Esophagus squamous epithelium (tissue), 5 donors: ENCODE data around the gene RPP30. TPM values are rescaled to one million over a fixed set of nuclear protein-coding genes. Genes with fewer than 3 reads are reported as not detected.

ENCODE experiments used
- DNase-seq: peaks from one replicate; lab custom pipeline; 2025; lab: John Stamatoyannopoulos, UW
- H3K27ac ChIP-seq, 4 donors: fragments of 200-600 bp; sonication (generic); one replicate each; pipeline ENCODE4 v1.5.1; 2016 to 2019; ENCODE audit warnings: mild to moderate bottlenecking in 1 of 4
- H3K27me3 ChIP-seq, 4 donors: fragments of 200-600 bp; sonication (generic); 1 replicate in 3 of 4; 2 replicates in 1 of 4; pipeline versions ENCODE4 v1.5.1 to v1.6.0; 2017 to 2021; ENCODE audit warnings: antibody characterized with exemption in 1 of 4
- H3K36me3 ChIP-seq, 3 donors: fragments of 200-600 bp; sonication (generic); one replicate each; pipeline ENCODE4 v1.5.1; 2016 to 2019
- H3K4me1 ChIP-seq, 3 donors: fragments of 200-600 bp; sonication (generic); one replicate each; pipeline ENCODE4 v1.5.1; 2017 to 2019
- H3K4me3 ChIP-seq, 4 donors: fragments of 200-600 bp; sonication (generic); 1 replicate in 3 of 4; 2 replicates in 1 of 4; pipeline ENCODE4 v1.5.1; 2016 to 2019; ENCODE audit warnings: mild to moderate bottlenecking in 2 of 4, moderate library complexity in 1 of 4
- H3K9me3 ChIP-seq, 3 donors: fragments of 200-600 bp; sonication (generic); one replicate each; pipeline ENCODE4 v1.5.1; 2016 to 2019
- CTCF ChIP-seq, 6 experiments: fragments of 450-650 bp in 4 of 6; fragments of 200-600 bp in 2 of 6; sonication (generic) in 2 of 6; IDR thresholded peaks; one replicate each; pipeline ENCODE4 v1.5.1; 2016 to 2019; ENCODE audit warnings: antibody characterized with exemption in 6 of 6, mild to moderate bottlenecking in 4 of 6, moderate library complexity in 4 of 6
- POLR2A ChIP-seq, 4 donors: fragments of 450-650 bp; IDR thresholded peaks; one replicate each; pipeline ENCODE4 v1.6.1; 2017; ENCODE audit warnings: antibody characterized with exemption in 4 of 4, mild to moderate bottlenecking in 4 of 4, moderate library complexity in 3 of 4
- WGBS, 2 donors: methylation state at CpG; one replicate each; pipeline ENCODE4 v1.1.5; 2018; 5-methylcytosine and 5-hydroxymethylcytosine counted together
- intact Hi-C: fragments of 100-400 bp; cut with DNase I; formaldehyde crosslinking; loops from one replicate; pipeline ENCODE4 v1.15.0; 2022
- total RNA-seq, 4 donors: library from RNA; depleted of rRNA; stranded (reverse); fragments of >200 nt; gene quantifications; one replicate each; pipeline ENCODE4 v1.1.0, GENCODE V29; 2016
- donor health status: DM: yes; HTN: yes; CAD: no.

The RPP30 gene
- total RNA-seq, result 10 to 100 TPM; 13.6 to 31.4 (median 22.9) TPM

GRCh38 chr10:90871766-90872647, at the start of gene RPP30:
TSS of gene RPP30 (plus strand) at chr10:90871974. CDS start at chr10:90871987, 13 bp downstream.
- WGBS, 2 donors, result 0 to 1% methylated on average over 21 to 23 of the region's 43 CpGs
- peaks cover 0 to 23% (median 7%) of the 10 kb centered on the region in 3 donors for H3K36me3 ChIP-seq
- H3K4me3 ChIP-seq, result peak within 1 kb of the TSS; percentile 66 to 90 (median 80)
- intact Hi-C loops, result no loop called here
- H3K4me1 ChIP-seq, result peaks cover 6 to 38% (median 11%) of the 10 kb centered on the region in 3 donors
- peak; percentile 17 for DNase-seq
- H3K27ac ChIP-seq, result peak within 1 kb of the TSS; percentile 73 to 86 (median 81)
- peak in 2 of 6 experiments; percentile 19 to 37 for TF ChIP-seq CTCF (IDR thresholded peaks at IDR 0.05)
- TF ChIP-seq POLR2A (IDR thresholded peaks at IDR 0.05), result peak in 2 of 4 donors; percentile 21 to 51
- H3K27me3 ChIP-seq, result peaks cover 0 to 29% (median 0%) of the 10 kb centered on the region in 4 donors
- H3K9me3 ChIP-seq, result no peaks in the 10 kb centered on the region

GRCh38 chr10:90822508-90822907, 49.3 kb upstream of the RPP30 start:
- H3K27ac ChIP-seq, result no peak overlapping the region
- TF ChIP-seq CTCF (IDR thresholded peaks at IDR 0.05) (no peak), POLR2A (IDR thresholded peaks at IDR 0.05) (no peak)
- H3K9me3 ChIP-seq, result peaks cover 0 to 9% (median 3%) of the 10 kb centered on the region in 3 donors
- 80% methylated on average over 1 of the region's 1 CpG; no CpG with 5 or more reads in 1 of the 2 donors for WGBS, 2 donors
- intact Hi-C loops, result no loop called here
- no peak for DNase-seq
- no peaks in the 10 kb centered on the region for H3K36me3 ChIP-seq
- H3K4me3 ChIP-seq, result no peak overlapping the region
- no peaks in the 10 kb centered on the region for H3K27me3 ChIP-seq
- H3K4me1 ChIP-seq, result peaks cover 0 to 17% (median 5%) of the 10 kb centered on the region in 3 donors

- H3K27me3 ChIP-seq, result no peaks in the 10 kb centered on the region
- WGBS, 2 donors, result 100% methylated on average over 1 of the region's 17 CpGs; no CpG with 5 or more reads in 1 of the 2 donors
- H3K9me3 ChIP-seq, result no peaks in the 10 kb centered on the region
- no peak overlapping the region for H3K4me3 ChIP-seq
- no peak for DNase-seq
- TF ChIP-seq CTCF (IDR thresholded peaks at IDR 0.05), result no peak
- no peak for TF ChIP-seq POLR2A (IDR thresholded peaks at IDR 0.05)
- intact Hi-C loops, result no loop called here
- peaks cover 0 to 9% (median 0%) of the 10 kb centered on the region in 3 donors for H3K4me1 ChIP-seq
- no peak overlapping the region for H3K27ac ChIP-seq
- no peaks in the 10 kb centered on the region for H3K36me3 ChIP-seq
Measured at GRCh38 chr10:90832111-90832510, 39.7 kb upstream of the RPP30 start.

- no peak for DNase-seq
- H3K36me3 ChIP-seq, result no peaks in the 10 kb centered on the region
- H3K4me1 ChIP-seq, result peaks cover 0 to 9% (median 0%) of the 10 kb centered on the region in 3 donors
- no peak for TF ChIP-seq POLR2A (IDR thresholded peaks at IDR 0.05)
- intact Hi-C loops, result no loop called here
- 33 to 46% methylated on average over 3 of the region's 3 CpGs for WGBS, 2 donors
- H3K27ac ChIP-seq, result no peak overlapping the region
- no peaks in the 10 kb centered on the region for H3K27me3 ChIP-seq
- no peaks in the 10 kb centered on the region for H3K9me3 ChIP-seq
- no peak overlapping the region for H3K4me3 ChIP-seq
Measured at GRCh38 chr10:90834326-90834725, 37.4 kb upstream of the RPP30 start.

- TF ChIP-seq POLR2A (IDR thresholded peaks at IDR 0.05), result no peak
- TF ChIP-seq CTCF (IDR thresholded peaks at IDR 0.05), result no peak
- H3K27ac ChIP-seq, result no peak overlapping the region
Measured at GRCh38 chr10:90837486-90837885, 34.3 kb upstream of the RPP30 start.

More at GRCh38 chr10:90837486-90837885, 34.3 kb upstream of the RPP30 start:
- Histone ChIP-seq H3K9me3 (no peaks in the 10 kb centered on the region), H3K4me1 (peaks cover 0 to 9% (median 0%) of the 10 kb centered on the region in 3 donors), H3K27me3 (peaks cover 0 to 10% (median 0%) of the 10 kb centered on the region in 4 donors), H3K36me3 (no peaks in the 10 kb centered on the region), H3K4me3 (no peak overlapping the region)
- intact Hi-C loops, result no loop called here
- DNase-seq, result no peak
- 48 to 54% methylated on average over 1 of the region's 1 CpG for WGBS, 2 donors
